H1 (cell line): ENCODE data around the gene CCDC112. TPM values are rescaled to one million over a fixed set of nuclear protein-coding genes. Genes with fewer than 3 reads are reported as not detected.

Experiments
- CTCF ChIA-PET: fragments of 300-600 bp; sonication (Branson Sonifier 250); formaldehyde crosslinking; loops from one replicate; lab custom pipeline; 2021; ENCODE audit not compliant: partially characterized antibody; lab: Charles Lee
- POLR2A ChIA-PET: fragments of 300-600 bp; sonication (Branson Sonifier 250); formaldehyde crosslinking; loops from one replicate; lab custom pipeline; 2021; ENCODE audit warnings: inconsistent platforms; ENCODE audit not compliant: partially characterized antibody; lab: Charles Lee
- DNase-seq, 2 experiments: peaks; one replicate each; pipeline versions ENCODE4 v3.0.0 to v3.0.0-alpha.2; 2010 to 2022; ENCODE audit warnings: low spot score in 2 of 2, low read depth in 1 of 2, mixed read lengths in 1 of 2
- FAIRE-seq: peaks from 2 replicates; lab custom pipeline; 2011; peaks lifted over from hg19 to GRCh38; lab: Jason Lieb, UNC
- H2AFZ ChIP-seq: 2 replicates; pipeline ENCODE4 v1.8.1; 2012; ENCODE audit warnings: low read length, inconsistent platforms
- H2AK5ac ChIP-seq: 2 replicates; pipeline ENCODE4 v1.6.1; 2013; ENCODE audit warnings: low read depth, low read length
- H2BK120ac ChIP-seq: replicated peaks from 2 replicates; pipeline ENCODE3; 2013; ENCODE audit warnings: low read depth, low read length, inconsistent platforms
- H2BK12ac ChIP-seq: 2 replicates; pipeline ENCODE4 v1.6.1; 2013; ENCODE audit warnings: low read depth, low read length
- H2BK15ac ChIP-seq: 2 replicates; pipeline ENCODE4 v1.6.1; 2013; ENCODE audit warnings: low read length
- H2BK20ac ChIP-seq: 2 replicates; pipeline ENCODE4 v1.6.1; 2013; ENCODE audit warnings: low read length
- H2BK5ac ChIP-seq: 2 replicates; pipeline ENCODE4 v1.6.1; 2013; ENCODE audit warnings: low read depth, low read length
- H3K14ac ChIP-seq: 2 replicates; pipeline ENCODE4 v1.6.1; 2013; ENCODE audit warnings: inconsistent platforms; ENCODE audit not compliant: insufficient read length
- H3K18ac ChIP-seq: 2 replicates; pipeline ENCODE4 v1.6.1; 2013; ENCODE audit warnings: low read length; ENCODE audit errors: extremely low read depth
- H3K23ac ChIP-seq: 2 replicates; pipeline ENCODE4 v1.6.1; 2013; ENCODE audit warnings: inconsistent platforms; ENCODE audit not compliant: insufficient read length
- H3K23me2 ChIP-seq: 2 replicates; pipeline ENCODE4 v1.6.1; 2013; ENCODE audit warnings: low read depth, low read length
- H3K27ac ChIP-seq: 2 replicates; pipeline ENCODE4 v1.6.1; 2011; ENCODE audit warnings: low read depth, low read length, inconsistent platforms
- H3K27me3 ChIP-seq, 4 experiments: replicated peaks in 1 of 4; 1 replicate in 1 of 4; 2 replicates in 3 of 4; pipeline versions ENCODE4 v1.6.1 to v1.8.1; 2011 to 2013; ENCODE audit warnings: low read length in 3 of 4, mild to moderate bottlenecking in 3 of 4, inconsistent platforms in 2 of 4, mixed read lengths in 2 of 4, moderate library complexity in 1 of 4; ENCODE audit not compliant: control insufficient read depth in 3 of 4, insufficient read depth in 3 of 4; ENCODE audit errors: extremely low read depth in 1 of 4
- H3K36me3 ChIP-seq, 4 experiments: 2 replicates each; pipeline versions ENCODE4 v1.6.1 to v1.8.1; 2011 to 2013; ENCODE audit warnings: mild to moderate bottlenecking in 4 of 4, low read length in 3 of 4, moderate library complexity in 2 of 4, control low read depth in 1 of 4, inconsistent platforms in 1 of 4; ENCODE audit not compliant: insufficient read depth in 4 of 4, control insufficient read depth in 2 of 4
- H3K4ac ChIP-seq: replicated peaks from 2 replicates; pipeline ENCODE3; 2013; ENCODE audit warnings: low read length, low read depth, mixed read lengths, inconsistent platforms; ENCODE audit not compliant: insufficient read length
- H3K4me1 ChIP-seq, 4 experiments: replicated peaks in 1 of 4; 1 replicate in 1 of 4; 2 replicates in 3 of 4; pipeline versions ENCODE4 v1.6.1 to v1.8.1; 2011 to 2013; ENCODE audit warnings: low read length in 3 of 4, inconsistent platforms in 2 of 4, mixed read lengths in 1 of 4; ENCODE audit not compliant: insufficient read depth in 4 of 4, control insufficient read depth in 3 of 4
- H3K4me2 ChIP-seq, 2 experiments: 2 replicates each; pipeline versions ENCODE4 v1.6.1 to v1.8.1; 2011 to 2013; ENCODE audit warnings: low read depth in 2 of 2, low read length in 2 of 2, control low read depth in 1 of 2, inconsistent platforms in 1 of 2, mild to moderate bottlenecking in 1 of 2; ENCODE audit not compliant: insufficient read depth in 1 of 2
- H3K4me3 ChIP-seq, 4 experiments: fragments of 200-600, 300-600 bp in 1 of 4; sonication (generic), shearing (Covaris generic), sonication (Bioruptor Twin) in 1 of 4; 2 replicates each; pipeline versions ENCODE4 v1.5.1 to v1.8.1; 2011 to 2016; ENCODE audit warnings: low read length in 4 of 4, low read depth in 3 of 4, control low read depth in 2 of 4, inconsistent platforms in 2 of 4, mild to moderate bottlenecking in 2 of 4, mixed read lengths in 1 of 4, moderate library complexity in 1 of 4; ENCODE audit not compliant: insufficient read depth in 2 of 4; ENCODE audit errors: extremely low read depth in 1 of 4
- H3K56ac ChIP-seq: replicated peaks from 2 replicates; pipeline ENCODE3; 2013; ENCODE audit warnings: low read depth, mild to moderate bottlenecking, mixed read lengths, low read length, inconsistent platforms; ENCODE audit not compliant: insufficient read length
- H3K79me1 ChIP-seq: 2 replicates; pipeline ENCODE4 v1.6.1; 2013; ENCODE audit warnings: low read depth, low read length, control low read depth
- H3K79me2 ChIP-seq, 2 experiments: 2 replicates each; pipeline versions ENCODE4 v1.6.1 to v1.8.1; 2012 to 2013; ENCODE audit warnings: low read length in 2 of 2, mild to moderate bottlenecking in 2 of 2, inconsistent platforms in 1 of 2; ENCODE audit not compliant: insufficient read depth in 2 of 2, control insufficient read depth in 1 of 2
- H3K9ac ChIP-seq, 4 experiments: replicated peaks in 1 of 4; 1 replicate in 1 of 4; 2 replicates in 3 of 4; pipeline versions ENCODE4 v1.6.1 to v1.8.1; 2011 to 2013; ENCODE audit warnings: low read depth in 3 of 4, low read length in 3 of 4, control low read depth in 2 of 4, mild to moderate bottlenecking in 2 of 4, moderate library complexity in 2 of 4, inconsistent platforms in 1 of 4; ENCODE audit errors: extremely low read depth in 1 of 4
- H3K9me3 ChIP-seq, 2 experiments: 2 replicates each; pipeline versions ENCODE4 v1.6.1 to v1.8.1; 2012 to 2013; ENCODE audit warnings: mild to moderate bottlenecking in 2 of 2, moderate library complexity in 2 of 2, control low read depth in 1 of 2, inconsistent platforms in 1 of 2, low read depth in 1 of 2, low read length in 1 of 2, mixed read lengths in 1 of 2; ENCODE audit not compliant: insufficient read depth in 2 of 2
- H4K20me1 ChIP-seq, 2 experiments: replicated peaks in 1 of 2; 2 replicates each; pipeline versions ENCODE3 to v1.8.1; 2011 to 2013; ENCODE audit warnings: inconsistent platforms in 2 of 2, low read length in 2 of 2, mild to moderate bottlenecking in 1 of 2; ENCODE audit not compliant: insufficient read depth in 2 of 2, control insufficient read depth in 1 of 2
- H4K5ac ChIP-seq: 2 replicates; pipeline ENCODE4 v1.6.1; 2013; ENCODE audit warnings: low read length, low read depth, mixed read lengths, inconsistent platforms; ENCODE audit not compliant: insufficient read length
- H4K8ac ChIP-seq: 2 replicates; pipeline ENCODE4 v1.8.0; 2013; ENCODE audit warnings: mild to moderate bottlenecking, moderate library complexity, low read length, inconsistent platforms; ENCODE audit not compliant: insufficient read depth; ENCODE audit errors: extremely low read depth
- H4K91ac ChIP-seq: replicated peaks from 2 replicates; pipeline ENCODE3; 2013; ENCODE audit warnings: low read length, mixed read lengths, inconsistent platforms; ENCODE audit not compliant: insufficient read length
- ATF3 ChIP-seq: IDR thresholded peaks from 2 replicates; pipeline ENCODE4 v1.6.1; 2011; ENCODE audit warnings: low read depth, mild to moderate bottlenecking, low read length; ENCODE audit not compliant: insufficient read depth
- CTBP2 ChIP-seq: IDR thresholded peaks from 2 replicates; pipeline ENCODE4 v1.7.0; 2011; ENCODE audit warnings: borderline replicate concordance, mild to moderate bottlenecking, moderate library complexity, mixed read lengths, low read length; ENCODE audit not compliant: insufficient read depth, insufficient read length
- HDAC6 ChIP-seq: IDR thresholded peaks from one replicate; pipeline ENCODE4 v1.7.1; 2012; ENCODE audit warnings: low read depth, mild to moderate bottlenecking, inconsistent platforms, low read length, moderate library complexity
- KDM5A ChIP-seq: fragments of 200-600 bp; IDR thresholded peaks from 2 replicates; pipeline ENCODE4 v1.7.1; 2012; ENCODE audit warnings: mild to moderate bottlenecking, low read length, inconsistent platforms, mixed read lengths
- SIRT6 ChIP-seq: IDR thresholded peaks from one replicate; pipeline ENCODE4 v1.7.1; 2012; ENCODE audit warnings: low read length, inconsistent platforms
- SIX5 ChIP-seq: IDR thresholded peaks from 2 replicates; pipeline ENCODE4 v1.6.1; 2011; ENCODE audit warnings: mild to moderate bottlenecking, low read depth, low read length
- TAF1 ChIP-seq: IDR thresholded peaks from 2 replicates; pipeline ENCODE4 v1.6.1; 2011; ENCODE audit warnings: mild to moderate bottlenecking, low read depth, low read length
- TCF12 ChIP-seq: IDR thresholded peaks from 2 replicates; pipeline ENCODE4 v1.6.1; 2011; ENCODE audit warnings: low read depth, mild to moderate bottlenecking, low read length
- YY1 ChIP-seq: IDR thresholded peaks from 2 replicates; pipeline ENCODE4 v1.6.1; 2011; ENCODE audit warnings: low read depth, mild to moderate bottlenecking, low read length
- WGBS, 2 experiments: shearing (Covaris generic) in 1 of 2; methylation state at CpG; one replicate each; pipeline versions ENCODE4 v1.1.6 to v1.1.7; 2013 to 2015; ENCODE audit warnings: low lambda C conversion rate in 2 of 2, mixed read lengths in 2 of 2, inconsistent platforms in 1 of 2, low coverage in 1 of 2, missing lambda C conversion rate in 1 of 2; ENCODE audit not compliant: insufficient replicate concordance in 2 of 2, insufficient coverage in 1 of 2, insufficient read length in 1 of 2; ENCODE audit errors: extremely low coverage in 1 of 2, missing lambda C conversion rate in 1 of 2; 5-methylcytosine and 5-hydroxymethylcytosine counted together
- polyA plus RNA-seq, 7 experiments: library from polyadenylated mRNA; depleted of rRNA in 3 of 7; stranded (reverse) in 5 of 7; unstranded in 2 of 7; fragments of >200 nt in 5 of 7; fragments of 200-250 nt in 2 of 7; gene quantifications; 1 replicate in 5 of 7; 2 replicates in 1 of 7; 4 replicates in 1 of 7; pipeline versions ENCODE4 v1.2.1 to v1.2.3, GENCODE V29; 2011 to 2013; ENCODE audit warnings: missing spikeins in 2 of 7, mixed read lengths in 2 of 7
- total RNA-seq: library from RNA; stranded (reverse); fragmentation: NEBNext Ultra II Directional; extraction: Animal tissue kit (Norgen Biotek cat#: 25700); gene quantifications from 2 replicates; pipeline ENCODE4 v1.2.1, GENCODE V29; 2021

The CCDC112 gene
- total and polyA plus RNA-seq, 2 of the 8 experiments (the other 6 are each of a cell fraction or from before 2014, with no cell fraction given), result 3.3 to 15.6 TPM

DNA sequence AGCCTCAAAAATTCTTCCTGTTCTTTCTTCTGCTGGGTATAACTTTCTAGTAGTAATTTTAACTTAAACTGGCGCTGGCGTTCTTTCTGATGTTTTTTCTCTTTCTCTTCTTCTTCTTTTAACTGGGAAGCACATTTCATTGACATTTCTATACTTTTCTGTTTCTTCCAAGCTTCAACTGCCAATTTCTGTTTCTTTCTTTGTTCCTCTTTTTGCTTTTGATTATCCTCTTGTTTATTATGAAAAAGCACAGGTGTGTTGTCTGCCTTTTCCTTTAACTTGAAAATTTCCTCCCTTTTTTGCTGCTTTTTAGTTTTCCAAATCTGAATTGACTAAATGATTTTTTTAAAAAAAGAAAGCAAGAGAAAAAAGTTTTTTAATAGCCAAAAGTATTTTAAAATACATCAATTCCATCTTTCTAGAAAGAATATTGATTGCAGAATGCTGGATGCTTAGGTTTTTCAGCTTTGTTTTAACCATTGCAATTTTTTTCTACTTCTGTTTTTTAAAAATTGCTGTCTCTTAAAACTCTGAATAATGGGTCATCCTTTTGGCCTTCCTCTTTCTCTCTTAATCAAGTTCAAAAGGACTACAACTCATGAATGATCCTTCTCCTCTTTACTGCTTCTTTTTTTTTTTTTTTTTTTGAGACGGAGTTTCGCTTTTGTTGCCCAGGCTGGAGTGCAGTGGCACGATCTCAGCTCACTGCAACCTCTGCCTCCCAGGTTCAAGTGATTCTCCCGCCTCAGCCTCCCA is 25.0 kb downstream of the CCDC112 start:
- H2BK15ac ChIP-seq, result no peak overlapping the region
- peaks cover 2 to 57% (median 20%) of the 10 kb centered on the region in 4 experiments; a peak in 7 of 8 replicates for H3K36me3 ChIP-seq
- CTCF ChIA-PET, result interaction anchor here (0.7 kb wide), 1 partner anchor 1476 kb away, joined by 3 read pairs; no protein-coding TSS in a partner anchor
- H3K9ac ChIP-seq, result no peak overlapping the region
- POLR2A ChIA-PET, result interaction anchor here (1.9 kb wide), 1 partner anchor 8 kb away, joined by 4 read pairs; the partner anchor contains the start of gene PGGT1B
- no peak overlapping the region for H3K4me3 ChIP-seq
- TF ChIP-seq YY1 (no peak), SIRT6 (no peak), CTBP2 (no peak), KDM5A (no peak), ATF3 (no peak), TAF1 (no peak), TCF12 (no peak), SIX5 (no peak), HDAC6 (no peak)
- no peak overlapping the region for H2BK5ac ChIP-seq
- H2BK20ac ChIP-seq, result no peak overlapping the region
- H4K8ac ChIP-seq, result no peak overlapping the region
- H2AFZ ChIP-seq, result no peak overlapping the region
- H3K4me1 ChIP-seq, result no peaks in the 10 kb centered on the region
- DNase-seq (no peak), FAIRE-seq (no peak)
- no peaks in the 10 kb centered on the region for H4K20me1 ChIP-seq
- H4K91ac ChIP-seq, result no peak overlapping the region
- no peak overlapping the region for H3K18ac ChIP-seq
- no peaks in the 10 kb centered on the region for H3K23me2 ChIP-seq
- 98% methylated on average over 2 of the region's 6 CpGs; no CpG with 5 or more reads in 1 of the 2 experiments for WGBS, 2 experiments
- H3K4ac ChIP-seq, result no peak overlapping the region
- no peak overlapping the region for H4K5ac ChIP-seq
- H3K79me1 ChIP-seq, result no peaks in the 10 kb centered on the region
- no peak overlapping the region for H3K56ac ChIP-seq
- no peaks in the 10 kb centered on the region for H3K9me3 ChIP-seq
- H2AK5ac ChIP-seq, result no peak overlapping the region
- no peak overlapping the region for H3K4me2 ChIP-seq
- H3K79me2 ChIP-seq, result no peaks in the 10 kb centered on the region
- no peak overlapping the region for H3K23ac ChIP-seq
- no peak overlapping the region for H3K27ac ChIP-seq
- no peak overlapping the region for H2BK12ac ChIP-seq
- no peaks in the 10 kb centered on the region for H3K27me3 ChIP-seq
- no peak overlapping the region for H3K14ac ChIP-seq
- H2BK120ac ChIP-seq, result no peak overlapping the region
